Measurements from ENCODE around the gene DLGAP4. TPM values are rescaled to one million over a fixed set of nuclear protein-coding genes. Genes with fewer than 3 reads are reported as not detected.

DLGAP4 gene
- total and polyA plus RNA-seq, 2 of the 13 experiments (the other 11 are each of a cell fraction or from before 2014, with no cell fraction given) = 15.2 to 26.7 TPM

- TF ChIP-seq STAG1 (CRISPR knock-in tag; IDR thresholded peaks at IDR 0.05) (peak; percentile 58), MED1 (CRISPR knock-in tag; IDR thresholded peaks at IDR 0.05) (no peak), ZSCAN20 (CRISPR knock-in tag; IDR thresholded peaks at IDR 0.05; ENCODE audit: borderline replicate concordance) (no peak), ADNP (CRISPR knock-in tag; IDR thresholded peaks at IDR 0.05) (peak; percentile 77; the same call in 1 of the 2 replicates), SP2 (CRISPR knock-in tag; IDR thresholded peaks at IDR 0.05) (no peak), SSRP1 (CRISPR knock-in tag; IDR thresholded peaks at IDR 0.05) (no peak), RBM39 (IDR thresholded peaks at IDR 0.05; ENCODE audit: low read depth, low read length, poor library complexity, severe bottlenecking) (no peak), ZNF44 (CRISPR knock-in tag; IDR thresholded peaks at IDR 0.05) (no peak), RXRA (CRISPR knock-in tag; IDR thresholded peaks at IDR 0.05) (no peak), EZH2 (conservative IDR thresholded peaks at IDR 0.05; ENCODE audit: low read depth, low read length) (no peak), ZNF24 (IDR thresholded peaks at IDR 0.05) (no peak), ZNF746 (CRISPR knock-in tag; IDR thresholded peaks at IDR 0.05) (no peak), ZFP91 (CRISPR knock-in tag; IDR thresholded peaks at IDR 0.05; ENCODE audit: borderline replicate concordance) (0 out of 2 replicates have a peak, but pooled peaks have one; percentile 21), ZNF768 (CRISPR knock-in tag; IDR thresholded peaks at IDR 0.05) (peak; percentile 94), PLRG1 (conservative IDR thresholded peaks at IDR 0.05) (no peak), ZNF282 (IDR thresholded peaks at IDR 0.05; ENCODE audit: partially characterized antibody) (no peak), ZC3H4 (CRISPR knock-in tag; IDR thresholded peaks at IDR 0.05; ENCODE audit: borderline replicate concordance) (0 out of 2 replicates have a peak, but pooled peaks have one; percentile 63), ZNF687 (CRISPR knock-in tag; IDR thresholded peaks at IDR 0.05) (0 out of 2 replicates have a peak, but pooled peaks have one; percentile 10), SMC3 (IDR thresholded peaks at IDR 0.05; ENCODE audit: low read length) (peak; percentile 34; the same call in 1 of the 2 replicates), HOXA3 (CRISPR knock-in tag; IDR thresholded peaks at IDR 0.05) (no peak), ZNF629 (CRISPR knock-in tag; conservative IDR thresholded peaks at IDR 0.05) (peak; percentile 97), PCBP2 (optimal IDR thresholded peaks at IDR 0.05; ENCODE audit: low read depth, low read length, poor library complexity, severe bottlenecking) (no peak), GATAD2A (CRISPR knock-in tag; IDR thresholded peaks at IDR 0.05) (no peak), TBX2 (CRISPR knock-in tag; IDR thresholded peaks at IDR 0.05; ENCODE audit: borderline replicate concordance) (no peak), ZBTB8A (CRISPR knock-in tag; IDR thresholded peaks at IDR 0.05; ENCODE audit: borderline replicate concordance, low read depth) (no peak), ZNF296 (CRISPR knock-in tag; conservative IDR thresholded peaks at IDR 0.05) (0 out of 2 replicates have a peak, but pooled peaks have one; percentile 60)
These were observed 32.5 kb upstream of the DLGAP4 start (continued) for GRCh38 chr20:36273414-36274180.

All from HepG2 (cell line).